GM06990 (cell line): ENCODE measurements around the gene APBB2.

Experiments
- DNase-seq: peaks from one replicate; pipeline ENCODE4 v3.0.0-alpha.2; 2011; ENCODE audit not compliant: insufficient read length; ENCODE audit errors: extremely low read depth
- H3K27me3 ChIP-seq: replicated peaks from 2 replicates; pipeline ENCODE4 v1.6.0; 2011; ENCODE audit warnings: low read length; ENCODE audit not compliant: control insufficient read depth, insufficient read depth
- H3K36me3 ChIP-seq: 2 replicates; pipeline ENCODE4 v1.5.1; 2011; ENCODE audit warnings: low read length; ENCODE audit not compliant: control insufficient read depth, insufficient read depth
- H3K4me3 ChIP-seq: replicated peaks from 2 replicates; pipeline ENCODE4 v1.5.1; 2011; ENCODE audit warnings: low read depth, mild to moderate bottlenecking, control low read depth, low read length
- TF ChIP-seq, protein P1 (sequence below): IDR thresholded peaks from 2 replicates; pipeline ENCODE4 v1.5.1; 2011; ENCODE audit warnings: low read length, control low read depth, mild to moderate bottlenecking, inconsistent platforms; ENCODE audit not compliant: insufficient read depth, poor library complexity, severe bottlenecking

Gene APBB2

DNA sequence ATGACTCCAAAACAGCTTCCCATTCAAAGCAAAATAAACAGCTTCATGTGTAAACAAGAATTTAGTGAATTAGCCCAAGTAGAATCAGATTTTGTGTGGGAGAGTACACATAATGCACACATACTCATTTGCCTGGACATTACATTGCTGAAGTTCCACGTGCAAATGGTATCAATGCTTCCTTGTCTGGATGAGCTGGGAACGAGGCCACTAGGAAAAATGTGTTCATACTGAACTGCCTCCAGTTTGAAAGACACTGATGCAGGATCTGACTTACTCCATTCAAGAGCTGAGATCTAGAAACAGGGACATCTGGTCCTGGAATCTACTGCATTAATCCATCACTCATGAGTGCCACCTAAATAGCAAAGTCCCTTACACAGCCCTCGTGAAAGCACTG is 228.0 kb downstream of the APBB2 start:
- no peak for DNase-seq
- TF ChIP-seq, protein P1, sequence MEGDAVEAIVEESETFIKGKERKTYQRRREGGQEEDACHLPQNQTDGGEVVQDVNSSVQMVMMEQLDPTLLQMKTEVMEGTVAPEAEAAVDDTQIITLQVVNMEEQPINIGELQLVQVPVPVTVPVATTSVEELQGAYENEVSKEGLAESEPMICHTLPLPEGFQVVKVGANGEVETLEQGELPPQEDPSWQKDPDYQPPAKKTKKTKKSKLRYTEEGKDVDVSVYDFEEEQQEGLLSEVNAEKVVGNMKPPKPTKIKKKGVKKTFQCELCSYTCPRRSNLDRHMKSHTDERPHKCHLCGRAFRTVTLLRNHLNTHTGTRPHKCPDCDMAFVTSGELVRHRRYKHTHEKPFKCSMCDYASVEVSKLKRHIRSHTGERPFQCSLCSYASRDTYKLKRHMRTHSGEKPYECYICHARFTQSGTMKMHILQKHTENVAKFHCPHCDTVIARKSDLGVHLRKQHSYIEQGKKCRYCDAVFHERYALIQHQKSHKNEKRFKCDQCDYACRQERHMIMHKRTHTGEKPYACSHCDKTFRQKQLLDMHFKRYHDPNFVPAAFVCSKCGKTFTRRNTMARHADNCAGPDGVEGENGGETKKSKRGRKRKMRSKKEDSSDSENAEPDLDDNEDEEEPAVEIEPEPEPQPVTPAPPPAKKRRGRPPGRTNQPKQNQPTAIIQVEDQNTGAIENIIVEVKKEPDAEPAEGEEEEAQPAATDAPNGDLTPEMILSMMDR: no peak
- no peaks in the 10 kb centered on the region for H3K36me3 ChIP-seq
- no peaks in the 10 kb centered on the region for H3K27me3 ChIP-seq
- H3K4me3 ChIP-seq: no peak overlapping the region

DNA sequence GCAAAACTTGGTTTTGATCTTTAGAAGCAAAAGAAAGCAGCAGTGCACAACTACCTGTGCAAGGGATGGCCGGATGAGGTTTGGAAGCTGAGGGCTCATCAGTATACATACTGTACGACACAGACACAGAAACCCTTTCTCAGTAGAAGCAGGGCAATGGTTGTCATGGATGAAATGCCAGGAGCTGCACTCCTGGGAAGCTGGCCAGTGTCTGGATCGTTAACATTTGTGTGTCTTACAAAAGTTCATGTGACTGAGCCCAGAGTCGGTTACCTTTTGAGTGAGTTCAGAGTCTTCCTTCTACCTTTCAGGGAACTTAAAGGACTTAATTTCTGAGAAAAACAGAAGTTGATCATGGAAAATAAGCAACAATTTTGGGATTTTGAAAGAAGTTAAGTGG is 230.3 kb downstream of the APBB2 start:
- Histone ChIP-seq H3K4me3 (no peak overlapping the region), H3K27me3 (no peaks in the 10 kb centered on the region), H3K36me3 (no peaks in the 10 kb centered on the region)
- TF ChIP-seq, protein P1: no peak
- DNase-seq: no peak

GRCh38 chr4:40980318-40980883 is 233.9 kb downstream of the APBB2 start:
- Histone ChIP-seq H3K27me3 (no peaks in the 10 kb centered on the region), H3K36me3 (no peaks in the 10 kb centered on the region), H3K4me3 (no peak overlapping the region)
- DNase-seq: no peak
- TF ChIP-seq, protein P1: peak; percentile 80

DNA sequence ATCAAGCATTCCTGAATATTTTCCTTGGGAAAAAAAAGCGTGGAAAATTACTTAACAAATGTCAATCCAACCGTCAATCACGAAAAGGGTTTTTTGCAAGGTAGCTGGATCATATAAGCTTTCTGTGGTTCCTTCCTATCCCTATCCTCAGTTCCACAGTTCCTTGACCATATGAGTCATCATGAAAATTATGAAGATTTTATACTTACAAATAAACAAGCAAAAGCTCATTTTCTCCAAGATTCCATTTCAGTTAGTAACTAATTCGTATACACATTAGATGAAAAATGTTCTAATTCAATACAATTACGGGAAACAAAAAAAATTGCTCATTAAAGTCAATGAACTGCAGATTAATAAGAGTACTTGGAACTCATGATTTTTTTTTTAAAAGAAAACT is 235.8 kb downstream of the APBB2 start:
- TF ChIP-seq, protein P1: no peak
- Histone ChIP-seq H3K27me3 (no peaks in the 10 kb centered on the region), H3K4me3 (no peak overlapping the region), H3K36me3 (no peaks in the 10 kb centered on the region)
- DNase-seq: no peak

DNA sequence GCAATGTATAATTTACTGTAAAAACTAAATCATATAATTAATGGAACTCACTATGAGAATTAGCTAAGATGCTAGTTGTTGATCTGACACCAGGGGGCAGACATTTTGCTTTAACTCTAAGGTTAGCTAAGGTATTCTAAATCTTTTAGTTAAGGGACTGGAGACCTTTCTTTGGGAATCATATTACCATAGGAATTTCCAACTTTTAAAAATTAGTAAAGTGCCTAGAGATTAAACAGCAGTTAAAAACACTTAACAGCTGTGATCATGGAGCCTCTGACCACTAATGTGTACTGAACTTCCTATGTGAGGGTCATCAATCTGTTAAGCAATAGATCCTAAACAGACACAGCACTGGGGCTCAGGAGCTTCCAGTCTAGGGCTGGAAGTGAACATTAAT is 238.0 kb downstream of the APBB2 start:
- Histone ChIP-seq H3K27me3 (no peaks in the 10 kb centered on the region), H3K4me3 (no peak overlapping the region), H3K36me3 (no peaks in the 10 kb centered on the region)
- TF ChIP-seq, protein P1: peak; percentile 66
- DNase-seq: no peak

DNA sequence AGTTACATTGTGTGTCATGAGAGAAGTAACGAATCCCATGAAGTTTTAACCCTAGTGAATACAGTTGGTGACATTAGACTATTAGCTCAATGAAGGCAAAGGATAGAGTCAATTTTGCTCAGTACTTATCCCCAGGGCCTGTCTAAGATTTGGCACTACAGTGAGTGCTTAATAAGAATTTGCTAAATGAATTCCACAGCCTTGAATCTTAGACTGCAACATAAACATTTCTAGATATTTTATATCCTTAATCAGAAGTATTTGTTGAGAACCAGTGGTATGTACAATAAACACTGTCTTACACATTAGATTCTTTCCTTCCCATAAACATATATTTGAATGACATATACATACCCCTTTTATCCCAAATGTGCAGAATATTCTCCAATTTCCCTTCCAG is 241.6 kb downstream of the APBB2 start:
- TF ChIP-seq, protein P1: no peak
- no peak for DNase-seq
- H3K36me3 ChIP-seq: no peaks in the 10 kb centered on the region
- no peak overlapping the region for H3K4me3 ChIP-seq
- no peaks in the 10 kb centered on the region for H3K27me3 ChIP-seq
